GM23338 (cell line): Measurements from ENCODE around the gene GUCY2F. TPM values are rescaled to one million over a fixed set of nuclear protein-coding genes. Genes with fewer than 3 reads are reported as not detected.

ENCODE experiments used
- ATAC-seq: fragments of 200-7000 bp; cut with Tn5 transposase; 3 replicates; pipeline ENCODE4 v1.9.1; 2020
- DNase-seq: peaks from one replicate; pipeline ENCODE4 v3.0.0-alpha.2; 2015; ENCODE audit warnings: low spot score
- H2AFZ ChIP-seq: fragments of 200-600 bp; sonication (generic); 2 replicates; pipeline ENCODE4 v1.8.0; 2016; ENCODE audit warnings: antibody characterized with exemption, mild to moderate bottlenecking, moderate library complexity
- H3F3A ChIP-seq: fragments of 200-600 bp; sonication (generic); replicated peaks from 2 replicates; pipeline ENCODE4 v1.8.0; 2017; ENCODE audit warnings: antibody characterized with exemption, mixed run types, low read depth
- H3K27ac ChIP-seq: fragments of 200-600 bp; sonication (generic); 2 replicates; pipeline ENCODE4 v1.6.1; 2016; ENCODE audit warnings: low read depth
- H3K27me3 ChIP-seq: fragments of 200-600 bp; sonication (generic); 2 replicates; pipeline ENCODE4 v1.8.0; 2016; ENCODE audit warnings: mild to moderate bottlenecking, mixed run types, moderate library complexity; ENCODE audit not compliant: insufficient read depth
- H3K36me3 ChIP-seq: fragments of 200-600 bp; sonication (generic); 2 replicates; pipeline ENCODE4 v1.8.0; 2016; ENCODE audit warnings: mild to moderate bottlenecking; ENCODE audit not compliant: insufficient read depth
- H3K4me1 ChIP-seq: fragments of 200-600 bp; sonication (generic); 2 replicates; pipeline ENCODE4 v1.8.0; 2016; ENCODE audit warnings: mild to moderate bottlenecking, moderate library complexity; ENCODE audit not compliant: insufficient read depth
- H3K4me2 ChIP-seq: fragments of 200-600 bp; sonication (generic); 2 replicates; pipeline ENCODE4 v1.7.1; 2017; ENCODE audit warnings: mixed run types
- H3K4me3 ChIP-seq: fragments of 200-600 bp; sonication (generic); 2 replicates; pipeline ENCODE4 v1.6.1; 2016; ENCODE audit warnings: mixed run types
- H3K79me2 ChIP-seq: fragments of 200-600 bp; sonication (generic); replicated peaks from 2 replicates; pipeline ENCODE4 v1.8.0; 2017; ENCODE audit warnings: mild to moderate bottlenecking; ENCODE audit not compliant: insufficient read depth
- H3K9me2 ChIP-seq: fragments of 200-600 bp; sonication (generic); 2 replicates; pipeline ENCODE4 v1.8.0; 2017; ENCODE audit not compliant: insufficient read depth
- H4K20me1 ChIP-seq: fragments of 200-600 bp; sonication (generic); replicated peaks from 2 replicates; pipeline ENCODE4 v1.8.0; 2017; ENCODE audit warnings: mild to moderate bottlenecking; ENCODE audit not compliant: insufficient read depth
- H3K27ac Mint-ChIP-seq: 2 replicates; pipeline ENCODE4 v1.8.0; 2020; ENCODE audit warnings: inconsistent platforms, mild to moderate bottlenecking, moderate library complexity, mixed read lengths
- H3K27me3 Mint-ChIP-seq: 3 replicates; pipeline ENCODE4 v1.8.0; 2022; ENCODE audit warnings: low read depth, mild to moderate bottlenecking, moderate library complexity, mixed read lengths, inconsistent platforms; ENCODE audit not compliant: insufficient read depth, poor library complexity
- H3K36me3 Mint-ChIP-seq: 3 replicates; pipeline ENCODE4 v1.8.0; 2021; ENCODE audit warnings: low read depth, mild to moderate bottlenecking, inconsistent platforms, moderate library complexity, mixed read lengths
- H3K4me1 Mint-ChIP-seq: 3 replicates; pipeline ENCODE4 v1.8.0; 2020; ENCODE audit warnings: mild to moderate bottlenecking, inconsistent platforms, mixed read lengths
- H3K4me3 Mint-ChIP-seq: 3 replicates; pipeline ENCODE4 v1.8.0; 2021; ENCODE audit warnings: moderate library complexity, mild to moderate bottlenecking, inconsistent platforms, mixed read lengths
- H3K9me3 Mint-ChIP-seq: 3 replicates; pipeline ENCODE4 v1.8.0; 2020; ENCODE audit warnings: moderate library complexity, mild to moderate bottlenecking, inconsistent platforms, mixed read lengths
- CREB1 ChIP-seq: fragments of 250-450 bp; sonication (Bioruptor Pico); IDR thresholded peaks from 2 replicates; pipeline ENCODE4 v1.5.0; 2020; ENCODE audit warnings: low read depth, mild to moderate bottlenecking, moderate library complexity
- CTCF ChIP-seq, 2 experiments: fragments of 200-600 bp in 1 of 2; sonication (generic) in 1 of 2; conservative IDR thresholded peaks; 2 replicates each; pipeline versions ENCODE4 v1.5.1 to v1.6.1; 2016 to 2017; ENCODE audit warnings: antibody characterized with exemption in 2 of 2, low read depth in 2 of 2, mild to moderate bottlenecking in 2 of 2, moderate library complexity in 1 of 2
- ETS1 ChIP-seq: IDR thresholded peaks from 2 replicates; pipeline ENCODE4 v1.6.1; 2016; ENCODE audit warnings: antibody characterized with exemption
- EZH2 ChIP-seq: fragments of 200-600 bp; sonication (generic); IDR thresholded peaks from one replicate; pipeline ENCODE4 v1.8.0; 2017; ENCODE audit warnings: antibody characterized with exemption, mild to moderate bottlenecking, low read depth; ENCODE audit not compliant: unreplicated experiment
- EZH2phosphoT487 ChIP-seq: fragments of 200-600 bp; sonication (generic); IDR thresholded peaks from one replicate; pipeline ENCODE4 v1.8.1; 2018; ENCODE audit warnings: antibody characterized with exemption; ENCODE audit not compliant: unreplicated experiment
- JUNB ChIP-seq: IDR thresholded peaks from one replicate; pipeline ENCODE4 v1.6.1; 2016; ENCODE audit warnings: antibody characterized with exemption; ENCODE audit not compliant: unreplicated experiment
- NANOG ChIP-seq: IDR thresholded peaks from 2 replicates; pipeline ENCODE4 v1.6.1; 2016; ENCODE audit warnings: antibody characterized with exemption, borderline replicate concordance
- POLR2AphosphoS5 ChIP-seq: IDR thresholded peaks from 2 replicates; pipeline ENCODE4 v1.6.1; 2016; ENCODE audit warnings: antibody characterized with exemption, low read depth
- REST ChIP-seq: IDR thresholded peaks from one replicate; pipeline ENCODE4 v1.6.1; 2018; ENCODE audit warnings: antibody characterized with exemption; ENCODE audit not compliant: unreplicated experiment
- STAT1 ChIP-seq: IDR thresholded peaks from one replicate; pipeline ENCODE4 v1.6.1; 2016; ENCODE audit warnings: antibody characterized with exemption; ENCODE audit not compliant: unreplicated experiment
- ZNF114 ChIP-seq: fragments of 250-450 bp; sonication (Bioruptor Pico); IDR thresholded peaks from 2 replicates; pipeline ENCODE4 v1.5.0; 2020; ENCODE audit warnings: mild to moderate bottlenecking, moderate library complexity
- ZNF331 ChIP-seq: fragments of 250-450 bp; sonication (Bioruptor Pico); IDR thresholded peaks from 2 replicates; pipeline ENCODE4 v1.5.0; 2020; ENCODE audit warnings: low read depth, mild to moderate bottlenecking, moderate library complexity
- ZNF462 ChIP-seq: fragments of 250-450 bp; sonication (Bioruptor Pico); IDR thresholded peaks from 2 replicates; pipeline ENCODE4 v1.5.0; 2020; ENCODE audit warnings: mild to moderate bottlenecking, moderate library complexity
- polyA plus RNA-seq: library from polyadenylated mRNA; unstranded; fragments of >200 nt; fragmentation: Nextera tagmentation; extraction: Ambion mirVana; gene quantifications from 2 replicates; pipeline ENCODE4 v1.2.1, GENCODE V29; 2016
- total RNA-seq: library from RNA; depleted of rRNA; stranded (reverse); fragments of >200 nt; shearing (Covaris generic); gene quantifications from 2 replicates; pipeline ENCODE4 v1.2.3, GENCODE V29; 2014

Gene GUCY2F
- total and polyA plus RNA-seq, 2 experiments from 2014 or later: 0.06 to 0.10 TPM

GRCh38 chrX:109327251-109327650, 154.6 kb downstream of the GUCY2F start:
- Mint-ChIP-seq H3K4me1 (peaks cover 5% of the 10 kb centered on the region), H3K36me3 (no peaks in the 10 kb centered on the region), H3K9me3 (peaks cover 7% of the 10 kb centered on the region; the same call in 2 of the 3 replicates), H3K27ac (no peak overlapping the region), H3K4me3 (no peak overlapping the region), H3K27me3 (no peaks in the 10 kb centered on the region)
- no peak overlapping the region for H3K27ac ChIP-seq
- no peak overlapping the region for H2AFZ ChIP-seq
- TF ChIP-seq STAT1 (no peak), CTCF (conservative IDR thresholded peaks at IDR 0.05; ENCODE audit: low read depth in 2 of 2) (no peak), REST (no peak), EZH2 (no peak), EZH2phosphoT487 (no peak), ZNF462 (CRISPR knock-in tag) (no peak), ZNF331 (CRISPR knock-in tag) (no peak), POLR2AphosphoS5 (no peak), NANOG (no peak), ZNF114 (CRISPR knock-in tag) (no peak), ETS1 (no peak), JUNB (no peak), CREB1 (CRISPR knock-in tag) (no peak)
- no peaks in the 10 kb centered on the region for H3K27me3 ChIP-seq
- H4K20me1 ChIP-seq: no peaks in the 10 kb centered on the region
- no peaks in the 10 kb centered on the region for H3K9me2 ChIP-seq
- DNase-seq (no peak), ATAC-seq (no peak)
- H3K4me3 ChIP-seq: no peak overlapping the region
- no peaks in the 10 kb centered on the region for H3K36me3 ChIP-seq
- H3F3A ChIP-seq: no peaks in the 10 kb centered on the region
- no peaks in the 10 kb centered on the region for H3K79me2 ChIP-seq
- no peaks in the 10 kb centered on the region for H3K4me1 ChIP-seq
- H3K4me2 ChIP-seq: no peak overlapping the region
